Adrenal gland (tissue), 5 donors: Measurements from ENCODE around the gene MICAL3.

Experiments used
- POLR2A ChIP-seq, 2 donors: fragments of 450-650 bp; IDR thresholded peaks; one replicate each; pipeline ENCODE4 v1.6.1; 2017; ENCODE audit warnings: antibody characterized with exemption in 2 of 2, mild to moderate bottlenecking in 2 of 2, moderate library complexity in 1 of 2
- TF ChIP-seq, protein P1 (sequence below), 6 experiments: fragments of 450-650 bp in 4 of 6; fragments of 200-600 bp in 2 of 6; sonication (generic) in 1 of 6; IDR thresholded peaks; 1 replicate in 5 of 6; 2 replicates in 1 of 6; pipeline versions ENCODE4 v1.5.1 to v1.8.0; 2016 to 2021; ENCODE audit warnings: antibody characterized with exemption in 6 of 6, mild to moderate bottlenecking in 2 of 6, moderate library complexity in 1 of 6
- donor health status: DM: no; HTN: no; CAD: no.

DNA sequence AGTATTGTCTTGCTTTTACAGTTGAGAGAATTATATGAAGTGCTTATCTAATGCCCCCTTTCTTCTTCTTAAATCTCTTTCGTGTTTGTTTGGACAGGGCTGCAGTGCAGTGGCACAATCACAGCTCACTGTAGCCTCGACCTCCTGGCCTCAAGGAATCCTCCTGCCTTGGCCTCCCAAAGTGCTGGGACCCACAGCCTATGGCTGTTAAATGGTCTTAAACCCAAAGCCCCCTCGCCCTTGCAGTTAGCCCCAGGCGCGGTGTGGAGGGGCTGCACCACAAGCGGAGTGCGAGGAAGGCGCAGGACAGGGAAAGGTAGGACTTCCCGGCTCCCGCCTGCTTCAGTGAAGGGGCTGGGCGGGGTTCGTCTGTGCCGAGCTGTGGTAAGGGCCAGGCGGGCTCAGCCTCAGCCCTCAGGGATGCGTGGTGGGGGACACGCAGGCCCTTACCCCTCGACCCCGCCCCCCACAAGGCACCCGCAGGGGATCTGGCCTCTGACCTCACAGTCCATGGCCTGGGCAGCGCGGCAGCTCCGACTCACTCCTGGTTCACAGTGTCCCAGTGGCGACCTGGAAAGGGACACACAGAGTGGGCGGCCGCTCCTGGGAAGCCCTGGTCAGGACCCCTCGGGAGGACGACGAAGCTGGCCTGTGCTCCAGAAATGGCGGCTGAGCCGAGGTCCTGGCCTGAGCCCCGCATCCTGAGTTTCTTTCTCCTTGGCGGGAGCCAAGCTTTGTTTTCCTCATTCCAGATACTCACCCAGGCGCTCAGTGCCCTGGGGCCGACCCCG, 274.6 kb downstream of the MICAL3 start:
- TF ChIP-seq, protein P1, sequence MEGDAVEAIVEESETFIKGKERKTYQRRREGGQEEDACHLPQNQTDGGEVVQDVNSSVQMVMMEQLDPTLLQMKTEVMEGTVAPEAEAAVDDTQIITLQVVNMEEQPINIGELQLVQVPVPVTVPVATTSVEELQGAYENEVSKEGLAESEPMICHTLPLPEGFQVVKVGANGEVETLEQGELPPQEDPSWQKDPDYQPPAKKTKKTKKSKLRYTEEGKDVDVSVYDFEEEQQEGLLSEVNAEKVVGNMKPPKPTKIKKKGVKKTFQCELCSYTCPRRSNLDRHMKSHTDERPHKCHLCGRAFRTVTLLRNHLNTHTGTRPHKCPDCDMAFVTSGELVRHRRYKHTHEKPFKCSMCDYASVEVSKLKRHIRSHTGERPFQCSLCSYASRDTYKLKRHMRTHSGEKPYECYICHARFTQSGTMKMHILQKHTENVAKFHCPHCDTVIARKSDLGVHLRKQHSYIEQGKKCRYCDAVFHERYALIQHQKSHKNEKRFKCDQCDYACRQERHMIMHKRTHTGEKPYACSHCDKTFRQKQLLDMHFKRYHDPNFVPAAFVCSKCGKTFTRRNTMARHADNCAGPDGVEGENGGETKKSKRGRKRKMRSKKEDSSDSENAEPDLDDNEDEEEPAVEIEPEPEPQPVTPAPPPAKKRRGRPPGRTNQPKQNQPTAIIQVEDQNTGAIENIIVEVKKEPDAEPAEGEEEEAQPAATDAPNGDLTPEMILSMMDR (IDR thresholded peaks at IDR 0.05) = no peak
- no peak for TF ChIP-seq POLR2A (IDR thresholded peaks at IDR 0.05)
